BJ (cell line): ENCODE results near the gene SAP30L. TPM values are rescaled to one million over a fixed set of nuclear protein-coding genes. Genes with fewer than 3 reads are reported as not detected.

Source experiments
- CTCF ChIA-PET: fragments of 350-600 bp; formaldehyde crosslinking; extraction: SDS; loops from one replicate; lab custom pipeline; 2021; ENCODE audit warnings: antibody characterized with exemption, inconsistent platforms; lab: Yijun Ruan, JAX
- POLR2A ChIA-PET: fragments of 300-600 bp; sonication (Branson Sonifier 250); formaldehyde crosslinking; extraction: SDS; loops from one replicate; lab custom pipeline; 2021; ENCODE audit warnings: antibody characterized with exemption; lab: Charles Lee
- DNase-seq: peaks from one replicate; pipeline ENCODE4 v3.0.0-alpha.2; 2011; ENCODE audit warnings: low read depth
- H3K27me3 ChIP-seq: 2 replicates; pipeline ENCODE4 v1.6.0; 2011; ENCODE audit warnings: low read length; ENCODE audit not compliant: control insufficient read depth, insufficient read depth
- H3K36me3 ChIP-seq: 2 replicates; pipeline ENCODE4 v1.5.1; 2011; ENCODE audit warnings: low read length; ENCODE audit not compliant: control insufficient read depth, insufficient read depth
- H3K4me3 ChIP-seq: 2 replicates; pipeline ENCODE4 v1.5.1; 2011; ENCODE audit warnings: low read depth, mild to moderate bottlenecking, control low read depth, low read length
- CTCF ChIP-seq: IDR thresholded peaks from 2 replicates; pipeline ENCODE4 v1.5.1; 2011; ENCODE audit warnings: low read depth, mild to moderate bottlenecking, control low read depth, inconsistent platforms, low read length, moderate library complexity; ENCODE audit not compliant: insufficient read depth
- polyA plus RNA-seq: library from polyadenylated mRNA; depleted of rRNA; stranded (reverse); fragments of >200 nt; gene quantifications from 2 replicates; pipeline ENCODE4 v1.2.3, GENCODE V29; 2011

The SAP30L gene
- polyA plus RNA-seq, 1 experiment: 26.3 TPM

GRCh38 chr5:154485096-154485491, 39.3 kb downstream of the SAP30L start:
- Histone ChIP-seq H3K4me3 (no peak overlapping the region), H3K36me3 (no peaks in the 10 kb centered on the region), H3K27me3 (peaks cover 68% of the 10 kb centered on the region)
- ChIA-PET POLR2A (no interaction called here), CTCF (interaction anchor here (0.8 to 2.4 kb wide), 4 partner anchors 9 to 126 kb away, joined by 3 to 14 read pairs (median 5); no protein-coding TSS in a partner anchor)
- TF ChIP-seq CTCF: no peak
- DNase-seq: no peak

GRCh38 chr5:154485850-154486426, 40.1 kb downstream of the SAP30L start:
- Histone ChIP-seq H3K27me3 (peaks cover 60% of the 10 kb centered on the region), H3K36me3 (no peaks in the 10 kb centered on the region), H3K4me3 (no peak overlapping the region)
- no peak for DNase-seq
- TF ChIP-seq CTCF: no peak
- ChIA-PET CTCF (interaction anchor here (1.2 to 1.5 kb wide), 2 partner anchors 10 to 14 kb away, joined by 3 read pairs; no protein-coding TSS in a partner anchor), POLR2A (no interaction called here)

- Histone ChIP-seq H3K4me3 (no peak overlapping the region), H3K36me3 (no peaks in the 10 kb centered on the region), H3K27me3 (peaks cover 54% of the 10 kb centered on the region)
- no peak for TF ChIP-seq CTCF
- POLR2A ChIA-PET: no interaction called here
- CTCF ChIA-PET: interaction anchor here (0.8 to 1.2 kb wide), 2 partner anchors 15 to 34 kb away, joined by 3 to 4 read pairs; no protein-coding TSS in a partner anchor
- no peak for DNase-seq
Observed at GRCh38 chr5:154486427-154486866, 40.6 kb downstream of the SAP30L start.

- Histone ChIP-seq H3K4me3 (no peak overlapping the region), H3K36me3 (no peaks in the 10 kb centered on the region), H3K27me3 (peaks cover 49% of the 10 kb centered on the region)
- no peak for TF ChIP-seq CTCF
- CTCF ChIA-PET: interaction anchor here (2.9 kb wide), 1 partner anchor 33 kb away, joined by 9 read pairs; no protein-coding TSS in a partner anchor
- no peak for DNase-seq
- POLR2A ChIA-PET: no interaction called here
Observed at GRCh38 chr5:154487541-154487940, 41.7 kb downstream of the SAP30L start.

- ChIA-PET POLR2A (no interaction called here), CTCF (no interaction called here)
- Histone ChIP-seq H3K27me3 (peaks cover 17% of the 10 kb centered on the region), H3K4me3 (no peak overlapping the region), H3K36me3 (no peaks in the 10 kb centered on the region)
- DNase-seq: no peak
- TF ChIP-seq CTCF: no peak
Observed at GRCh38 chr5:154491941-154492340, 46.1 kb downstream of the SAP30L start.
